Tibial nerve (tissue), 4 donors: ENCODE measurements around the gene PPP2R2D. TPM values are rescaled to one million over a fixed set of nuclear protein-coding genes. Genes with fewer than 3 reads are reported as not detected.
A peak's percentile ranks its signal among the peaks of the same experiment; 100 is the strongest.

Source experiments
- DNase-seq, 2 donors: peaks; one replicate each; pipeline ENCODE4 v3.0.0-alpha.2; 2019; ENCODE audit warnings: low spot score in 2 of 2
- H3K27ac ChIP-seq, 4 donors: fragments of 200-600 bp; sonication (generic) in 3 of 4; one replicate each; pipeline ENCODE4 v1.5.1; 2017 to 2019; ENCODE audit warnings: mild to moderate bottlenecking in 1 of 4
- H3K27me3 ChIP-seq, 2 donors: fragments of 200-600 bp; sonication (generic) in 1 of 2; one replicate each; pipeline versions ENCODE4 v1.5.1 to v1.6.0; 2017 to 2019
- H3K36me3 ChIP-seq, 3 donors: fragments of 200-600 bp; sonication (generic); one replicate each; pipeline ENCODE4 v1.5.1; 2018 to 2019
- H3K4me1 ChIP-seq, 4 donors: fragments of 200-600 bp; sonication (generic) in 3 of 4; one replicate each; pipeline ENCODE4 v1.5.1; 2017 to 2019
- H3K4me3 ChIP-seq, 4 donors: fragments of 200-600 bp; sonication (generic) in 3 of 4; one replicate each; pipeline ENCODE4 v1.5.1; 2017 to 2019; ENCODE audit warnings: mild to moderate bottlenecking in 1 of 4, moderate library complexity in 1 of 4
- H3K9me3 ChIP-seq, 4 donors: fragments of 200-600 bp; sonication (generic) in 3 of 4; one replicate each; pipeline ENCODE4 v1.5.1; 2017 to 2019
- EP300 ChIP-seq, 2 donors: sonication (generic); formaldehyde crosslinking; IDR thresholded peaks; one replicate each; pipeline ENCODE4 v1.6.1; 2017; ENCODE audit warnings: antibody characterized with exemption in 2 of 2, mild to moderate bottlenecking in 1 of 2
- POLR2A ChIP-seq, 2 donors: fragments of 450-650 bp; IDR thresholded peaks; one replicate each; pipeline ENCODE4 v1.6.1; 2017; ENCODE audit warnings: antibody characterized with exemption in 2 of 2, mild to moderate bottlenecking in 2 of 2, moderate library complexity in 2 of 2
- WGBS, 2 donors: methylation state at CpG; one replicate each; pipeline ENCODE4 v1.1.5; 2018; 5-methylcytosine and 5-hydroxymethylcytosine counted together
- total RNA-seq, 4 donors: library from RNA; depleted of rRNA; stranded (reverse); fragments of >200 nt; gene quantifications; one replicate each; pipeline ENCODE4 v1.1.0, GENCODE V29; 2016
- TF ChIP-seq, protein P1 (sequence below), 5 experiments: fragments of 200-600 bp in 3 of 5; fragments of 450-650 bp in 2 of 5; sonication (generic) in 3 of 5; IDR thresholded peaks; one replicate each; pipeline ENCODE4 v1.5.1; 2016 to 2019; ENCODE audit warnings: antibody characterized with exemption in 5 of 5, mild to moderate bottlenecking in 3 of 5, moderate library complexity in 2 of 5

Gene PPP2R2D
- total RNA-seq, 4 donors from 2014 or later, result 22.9 to 35.1 (median 28.9) TPM

DNA sequence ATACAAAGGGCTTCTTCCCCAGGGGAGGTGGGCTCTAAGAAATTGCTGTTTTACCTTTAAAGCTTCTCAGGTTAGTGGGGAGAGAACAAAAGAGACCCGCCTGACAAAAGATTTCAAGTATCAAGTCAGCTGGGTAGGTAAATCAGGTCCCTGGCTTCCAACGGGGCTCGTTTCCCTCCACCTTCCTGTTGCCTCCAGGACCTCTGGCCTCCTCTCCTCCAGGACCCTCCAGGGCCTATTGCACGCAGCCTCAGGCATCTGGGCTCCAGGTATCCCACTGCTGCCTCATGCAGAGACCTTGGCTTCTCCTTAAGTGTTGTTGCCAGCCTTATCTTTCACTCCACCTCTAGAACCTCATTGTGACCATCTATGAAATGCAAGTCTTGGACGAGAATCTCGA lies 78.0 kb downstream of the PPP2R2D start:
- no peak overlapping the region for H3K27ac ChIP-seq
- H3K4me1 ChIP-seq, result peaks cover 0 to 34% (median 8%) of the 10 kb centered on the region in 4 donors
- TF ChIP-seq EP300 (IDR thresholded peaks at IDR 0.05) (no peak), POLR2A (IDR thresholded peaks at IDR 0.05) (no peak)
- TF ChIP-seq, protein P1, sequence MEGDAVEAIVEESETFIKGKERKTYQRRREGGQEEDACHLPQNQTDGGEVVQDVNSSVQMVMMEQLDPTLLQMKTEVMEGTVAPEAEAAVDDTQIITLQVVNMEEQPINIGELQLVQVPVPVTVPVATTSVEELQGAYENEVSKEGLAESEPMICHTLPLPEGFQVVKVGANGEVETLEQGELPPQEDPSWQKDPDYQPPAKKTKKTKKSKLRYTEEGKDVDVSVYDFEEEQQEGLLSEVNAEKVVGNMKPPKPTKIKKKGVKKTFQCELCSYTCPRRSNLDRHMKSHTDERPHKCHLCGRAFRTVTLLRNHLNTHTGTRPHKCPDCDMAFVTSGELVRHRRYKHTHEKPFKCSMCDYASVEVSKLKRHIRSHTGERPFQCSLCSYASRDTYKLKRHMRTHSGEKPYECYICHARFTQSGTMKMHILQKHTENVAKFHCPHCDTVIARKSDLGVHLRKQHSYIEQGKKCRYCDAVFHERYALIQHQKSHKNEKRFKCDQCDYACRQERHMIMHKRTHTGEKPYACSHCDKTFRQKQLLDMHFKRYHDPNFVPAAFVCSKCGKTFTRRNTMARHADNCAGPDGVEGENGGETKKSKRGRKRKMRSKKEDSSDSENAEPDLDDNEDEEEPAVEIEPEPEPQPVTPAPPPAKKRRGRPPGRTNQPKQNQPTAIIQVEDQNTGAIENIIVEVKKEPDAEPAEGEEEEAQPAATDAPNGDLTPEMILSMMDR (IDR thresholded peaks at IDR 0.05), result no peak
- WGBS, 2 donors, result 84 to 90% methylated on average over 6 of the region's 6 CpGs
- H3K9me3 ChIP-seq, result no peaks in the 10 kb centered on the region
- peaks cover 0 to 19% (median 0%) of the 10 kb centered on the region in 3 donors for H3K36me3 ChIP-seq
- H3K27me3 ChIP-seq, result no peaks in the 10 kb centered on the region
- no peak overlapping the region for H3K4me3 ChIP-seq
- DNase-seq, result no peak

DNA sequence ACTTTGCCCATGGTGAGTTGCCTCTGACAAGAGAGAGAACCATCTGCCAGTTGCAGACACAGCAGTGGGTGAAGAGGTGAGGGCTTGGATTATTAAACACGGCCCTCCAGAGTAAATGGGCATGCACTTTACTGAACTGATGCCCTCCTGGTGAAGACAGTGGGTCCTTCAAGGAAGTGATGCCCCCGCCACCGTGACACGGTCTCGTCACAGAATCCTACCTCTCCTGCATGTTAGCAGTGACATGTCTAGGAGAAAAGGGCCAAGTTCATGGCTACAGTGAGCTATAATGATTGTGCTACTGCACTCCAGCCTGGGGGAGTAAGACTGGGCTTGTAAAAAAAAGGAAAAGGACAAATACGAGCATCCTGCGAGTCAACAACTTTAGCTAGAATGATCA lies 78.5 kb downstream of the PPP2R2D start:
- H3K27me3 ChIP-seq, result no peaks in the 10 kb centered on the region
- TF ChIP-seq, protein P1 (IDR thresholded peaks at IDR 0.05), result no peak
- TF ChIP-seq POLR2A (IDR thresholded peaks at IDR 0.05) (no peak), EP300 (IDR thresholded peaks at IDR 0.05) (no peak)
- peaks cover 0 to 19% (median 0%) of the 10 kb centered on the region in 3 donors for H3K36me3 ChIP-seq
- peaks cover 0 to 34% (median 8%) of the 10 kb centered on the region in 4 donors for H3K4me1 ChIP-seq
- 57 to 63% methylated on average over 7 of the region's 7 CpGs for WGBS, 2 donors
- H3K27ac ChIP-seq, result peak overlapping the region in 2 of 4 donors; percentile 30 to 71
- peak overlapping the region in 2 of 4 donors; percentile 84 to 87 for H3K4me3 ChIP-seq
- no peak for DNase-seq
- H3K9me3 ChIP-seq, result no peaks in the 10 kb centered on the region

DNA sequence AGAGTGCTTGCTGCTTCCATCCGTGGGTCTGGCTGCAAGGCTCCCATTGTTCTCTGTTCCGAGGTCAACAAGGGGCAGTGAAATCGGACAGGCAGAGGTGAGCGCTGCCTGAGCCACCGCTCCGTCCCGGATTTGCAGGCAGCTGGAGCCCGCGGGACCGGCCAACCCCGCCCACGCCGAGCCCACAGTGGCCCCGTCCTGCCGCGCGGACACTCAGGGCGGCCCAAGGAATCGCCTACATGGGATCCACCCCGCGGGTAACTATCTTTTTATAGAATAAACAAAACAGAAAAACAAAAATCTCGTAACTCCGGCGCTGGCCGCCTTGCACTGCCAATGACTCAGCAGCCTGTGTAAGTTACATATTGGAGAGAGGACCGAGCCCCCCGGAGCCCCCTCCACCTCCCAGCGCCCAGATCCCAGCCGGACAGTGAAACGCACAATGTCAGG lies 79.0 kb downstream of the PPP2R2D start:
- peaks cover 0 to 19% (median 0%) of the 10 kb centered on the region in 3 donors for H3K36me3 ChIP-seq
- TF ChIP-seq, protein P1 (IDR thresholded peaks at IDR 0.05), result no peak
- TF ChIP-seq POLR2A (IDR thresholded peaks at IDR 0.05) (no peak), EP300 (IDR thresholded peaks at IDR 0.05) (no peak)
- H3K27ac ChIP-seq, result peak overlapping the region in 3 of 4 donors; percentile 22 to 71 (median 30)
- WGBS, 2 donors, result 11 to 20% methylated on average over 30 of the region's 30 CpGs
- no peaks in the 10 kb centered on the region for H3K9me3 ChIP-seq
- peaks cover 0 to 34% (median 8%) of the 10 kb centered on the region in 4 donors for H3K4me1 ChIP-seq
- no peaks in the 10 kb centered on the region for H3K27me3 ChIP-seq
- peak overlapping the region; percentile 5 to 87 (median 46) for H3K4me3 ChIP-seq
- DNase-seq, result no peak

DNA sequence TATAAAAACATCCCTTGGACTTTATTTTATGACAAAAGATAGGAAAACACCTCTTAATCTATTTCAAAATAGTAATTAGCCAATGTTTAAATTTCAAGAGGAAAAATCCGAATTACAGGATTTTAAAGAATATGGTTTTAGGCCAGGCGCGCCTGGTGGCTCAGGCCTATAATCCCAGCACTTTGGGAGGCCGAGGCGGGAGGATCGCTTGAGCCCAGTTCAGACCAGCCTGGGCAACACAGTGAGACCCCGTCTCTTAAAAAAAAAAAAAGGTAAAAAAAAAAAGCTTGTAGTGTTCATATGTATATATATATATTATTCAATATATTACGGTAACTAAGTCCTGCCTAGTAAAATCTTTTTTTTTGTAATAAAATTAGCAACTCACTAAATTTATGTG lies 79.5 kb downstream of the PPP2R2D start:
- no peak for TF ChIP-seq EP300 (IDR thresholded peaks at IDR 0.05)
- TF ChIP-seq, protein P1 (IDR thresholded peaks at IDR 0.05), result no peak
- no peak for TF ChIP-seq POLR2A (IDR thresholded peaks at IDR 0.05)
- H3K4me1 ChIP-seq, result peaks cover 0 to 34% (median 8%) of the 10 kb centered on the region in 4 donors
- 90 to 91% methylated on average over 8 of the region's 8 CpGs for WGBS, 2 donors
- H3K27ac ChIP-seq, result peak overlapping the region in 2 of 4 donors; percentile 22 to 71
- no peaks in the 10 kb centered on the region for H3K9me3 ChIP-seq
- H3K27me3 ChIP-seq, result no peaks in the 10 kb centered on the region
- no peak for DNase-seq
- peaks cover 0 to 19% (median 0%) of the 10 kb centered on the region in 3 donors for H3K36me3 ChIP-seq
- H3K4me3 ChIP-seq, result peak overlapping the region; percentile 84 to 87 (median 86)

DNA sequence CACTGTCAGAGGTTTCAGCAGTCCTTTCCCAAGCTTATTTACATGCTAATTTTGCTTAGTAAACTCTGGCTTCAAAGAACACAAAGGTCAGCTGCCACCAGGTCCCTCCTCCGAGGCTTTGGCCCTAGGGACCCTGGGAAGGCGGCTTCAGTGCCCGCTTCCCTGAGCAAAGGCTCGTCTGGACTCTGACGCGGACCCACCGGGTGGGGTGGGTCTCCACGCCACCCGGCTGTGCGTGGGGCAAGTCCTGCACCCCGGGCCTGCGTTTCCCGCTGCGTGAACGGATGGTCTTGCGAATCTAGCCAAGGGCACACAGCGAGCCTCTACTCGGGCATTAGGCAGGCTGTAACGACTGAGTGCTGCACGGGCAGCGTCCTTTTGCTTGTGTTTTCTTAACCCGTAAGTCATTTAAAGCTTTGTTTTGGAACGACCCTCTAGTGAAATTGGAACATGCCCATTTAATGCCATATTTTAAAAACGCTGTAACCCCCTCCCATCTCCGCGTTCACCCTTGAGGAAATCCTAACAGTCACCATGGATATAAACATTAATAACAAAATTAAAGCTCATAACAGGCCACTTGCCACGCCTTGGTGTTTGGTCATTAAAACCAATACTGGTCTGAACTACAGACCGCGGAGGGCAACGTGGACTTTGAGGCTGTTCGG lies 80.1 kb downstream of the PPP2R2D start:
- Histone ChIP-seq H3K27ac (peak overlapping the region in 3 of 4 donors; percentile 84 to 89 (median 87)), H3K4me1 (peaks cover 0 to 34% (median 8%) of the 10 kb centered on the region in 4 donors), H3K27me3 (no peaks in the 10 kb centered on the region), H3K4me3 (peak overlapping the region; percentile 84 to 87 (median 86)), H3K36me3 (peaks cover 0 to 14% (median 0%) of the 10 kb centered on the region in 3 donors), H3K9me3 (peaks cover 0 to 4% (median 0%) of the 10 kb centered on the region in 4 donors)
- no peak for DNase-seq
- TF ChIP-seq, protein P1 (IDR thresholded peaks at IDR 0.05), result no peak
- TF ChIP-seq EP300 (IDR thresholded peaks at IDR 0.05), result no peak
- no peak for TF ChIP-seq POLR2A (IDR thresholded peaks at IDR 0.05)
- 5 to 13% methylated on average over 27 to 31 of the region's 31 CpGs for WGBS, 2 donors
